ENCODE results near the gene ACOX1.

ACOX1 gene

DNA sequence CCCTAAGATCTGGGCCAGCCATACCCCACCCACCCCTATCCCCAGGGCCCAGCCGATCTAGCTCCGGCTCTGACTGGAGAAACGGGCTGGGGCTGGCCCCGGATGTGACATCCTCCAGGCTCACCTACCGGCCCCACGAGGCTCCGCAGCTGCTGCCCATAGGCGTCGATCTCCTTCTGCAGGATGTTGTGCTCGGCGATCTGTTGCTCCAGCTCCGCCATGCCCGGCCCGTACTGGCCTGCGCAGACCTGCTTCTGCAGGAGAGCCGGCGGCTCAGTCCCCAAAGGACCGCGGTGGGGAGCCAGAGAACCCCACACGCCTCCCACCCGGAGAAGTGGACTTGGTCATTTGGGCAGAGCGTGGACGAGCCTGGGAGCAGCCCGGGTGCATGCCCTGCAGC is 43.3 kb upstream of the ACOX1 start:
- TF ChIP-seq, protein P1, sequence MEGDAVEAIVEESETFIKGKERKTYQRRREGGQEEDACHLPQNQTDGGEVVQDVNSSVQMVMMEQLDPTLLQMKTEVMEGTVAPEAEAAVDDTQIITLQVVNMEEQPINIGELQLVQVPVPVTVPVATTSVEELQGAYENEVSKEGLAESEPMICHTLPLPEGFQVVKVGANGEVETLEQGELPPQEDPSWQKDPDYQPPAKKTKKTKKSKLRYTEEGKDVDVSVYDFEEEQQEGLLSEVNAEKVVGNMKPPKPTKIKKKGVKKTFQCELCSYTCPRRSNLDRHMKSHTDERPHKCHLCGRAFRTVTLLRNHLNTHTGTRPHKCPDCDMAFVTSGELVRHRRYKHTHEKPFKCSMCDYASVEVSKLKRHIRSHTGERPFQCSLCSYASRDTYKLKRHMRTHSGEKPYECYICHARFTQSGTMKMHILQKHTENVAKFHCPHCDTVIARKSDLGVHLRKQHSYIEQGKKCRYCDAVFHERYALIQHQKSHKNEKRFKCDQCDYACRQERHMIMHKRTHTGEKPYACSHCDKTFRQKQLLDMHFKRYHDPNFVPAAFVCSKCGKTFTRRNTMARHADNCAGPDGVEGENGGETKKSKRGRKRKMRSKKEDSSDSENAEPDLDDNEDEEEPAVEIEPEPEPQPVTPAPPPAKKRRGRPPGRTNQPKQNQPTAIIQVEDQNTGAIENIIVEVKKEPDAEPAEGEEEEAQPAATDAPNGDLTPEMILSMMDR (IDR thresholded peaks at IDR 0.05), result no peak

DNA sequence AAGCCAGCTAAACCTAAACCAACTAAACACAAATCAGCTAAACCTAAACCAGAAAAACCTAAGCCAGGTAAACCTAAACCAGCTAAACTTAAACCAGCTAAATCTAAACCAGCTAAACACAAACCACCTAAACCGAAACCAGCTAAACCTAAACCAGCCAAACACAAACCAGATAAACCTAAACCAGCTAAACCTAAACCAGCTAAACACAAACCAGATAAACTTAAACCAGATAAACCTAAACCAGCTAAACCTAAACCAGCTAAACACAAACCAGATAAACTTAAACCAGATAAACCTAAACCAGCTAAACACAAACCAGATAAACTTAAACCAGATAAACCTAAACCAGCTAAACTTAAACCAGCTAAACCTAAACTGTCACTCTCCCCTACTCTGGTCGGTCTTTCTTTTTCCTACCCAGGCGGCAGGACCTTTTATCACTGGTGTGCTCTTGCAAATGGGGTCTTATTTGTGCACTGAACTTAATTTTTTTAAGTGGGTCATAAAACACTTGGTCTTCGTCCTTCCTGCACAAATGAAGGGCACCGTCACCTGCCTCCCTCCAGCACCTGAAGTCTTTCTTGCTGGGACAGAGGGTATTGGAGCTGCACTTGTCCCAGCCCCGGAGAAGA is 41.0 kb upstream of the ACOX1 start:
- TF ChIP-seq, protein P1 (IDR thresholded peaks at IDR 0.05), result no peak

DNA sequence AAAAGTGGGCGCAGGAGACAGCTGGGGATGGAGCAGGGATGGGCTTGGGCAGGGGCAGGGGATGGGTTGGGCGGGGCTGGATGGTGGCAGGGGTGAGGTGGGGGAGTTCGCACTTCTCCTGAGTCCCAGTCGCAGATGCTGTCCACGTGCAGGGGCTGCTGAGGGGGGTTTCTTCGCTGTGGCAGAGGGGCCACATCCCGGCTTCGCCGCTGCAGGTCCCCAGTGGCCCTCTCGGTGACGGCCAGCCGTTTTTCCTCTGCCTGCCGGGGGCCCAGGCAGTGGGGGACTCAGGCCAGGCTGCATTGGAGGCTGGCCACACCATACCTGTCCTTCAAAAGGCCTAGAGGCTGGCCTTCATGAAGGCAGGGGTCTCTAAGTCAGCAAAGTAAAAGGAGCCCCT is 39.8 kb upstream of the ACOX1 start:
- TF ChIP-seq, protein P1 (IDR thresholded peaks at IDR 0.05), result no peak

DNA sequence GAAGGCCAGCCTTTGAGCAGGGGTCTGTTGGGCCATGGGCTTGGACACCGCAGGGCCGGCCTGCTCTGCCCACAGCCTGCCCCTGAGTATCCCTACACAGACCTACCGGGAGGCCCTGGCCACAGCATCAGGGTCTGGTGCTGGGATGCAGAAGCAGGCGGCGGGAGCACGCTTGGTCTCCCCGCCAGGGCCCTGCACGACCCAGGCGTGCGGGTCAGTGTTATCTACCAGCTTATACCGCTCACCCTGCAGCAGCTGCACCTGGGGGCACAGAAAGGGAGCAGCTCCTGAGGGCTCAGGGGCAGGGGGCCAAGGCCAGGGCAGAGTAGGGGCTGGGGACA is 39.3 kb upstream of the ACOX1 start:
- TF ChIP-seq, protein P1 (IDR thresholded peaks at IDR 0.05), result no peak

DNA sequence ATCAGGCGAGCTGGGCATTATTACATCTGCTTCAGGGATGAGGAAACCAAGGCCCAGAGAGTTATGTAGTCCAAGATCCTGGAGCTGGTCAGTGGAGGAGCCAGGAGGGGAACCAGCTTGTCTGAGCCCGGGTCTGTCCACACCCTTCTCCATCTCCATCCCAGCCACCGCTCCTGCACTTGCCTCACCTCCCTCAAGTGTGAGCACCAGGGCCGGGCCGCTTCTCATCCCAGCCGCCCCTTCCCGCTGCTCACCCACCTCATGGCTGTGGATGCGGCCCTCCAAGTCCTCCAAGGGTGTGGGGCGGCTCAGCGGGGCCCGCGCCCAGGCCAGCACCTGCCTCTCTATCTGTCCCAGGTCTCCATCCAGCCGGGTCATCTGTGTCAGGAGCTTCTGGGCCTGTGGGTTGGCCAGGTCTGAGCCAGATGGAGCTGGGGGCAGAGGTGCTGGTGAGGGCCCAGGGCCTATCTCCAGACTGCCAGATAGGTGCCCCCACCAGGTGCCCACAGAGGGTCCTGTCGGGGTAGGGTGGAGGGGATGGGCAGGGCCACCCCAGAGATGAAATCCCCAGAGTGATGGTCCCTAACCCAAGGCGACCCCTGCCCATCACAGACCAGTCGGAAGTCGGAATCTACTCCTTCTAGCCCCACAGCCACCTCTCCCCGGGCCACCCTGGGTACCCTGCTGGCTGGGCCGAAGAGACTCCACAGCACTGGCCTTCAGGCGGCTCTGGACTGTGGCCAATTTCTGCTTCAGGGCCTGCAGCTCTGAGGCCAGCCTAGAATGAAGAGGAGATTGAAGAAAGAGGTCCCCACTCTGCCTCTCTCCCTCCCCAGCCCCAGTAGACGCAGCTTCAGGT is 38.7 kb upstream of the ACOX1 start:
- TF ChIP-seq, protein P1 (IDR thresholded peaks at IDR 0.05), result no peak

DNA sequence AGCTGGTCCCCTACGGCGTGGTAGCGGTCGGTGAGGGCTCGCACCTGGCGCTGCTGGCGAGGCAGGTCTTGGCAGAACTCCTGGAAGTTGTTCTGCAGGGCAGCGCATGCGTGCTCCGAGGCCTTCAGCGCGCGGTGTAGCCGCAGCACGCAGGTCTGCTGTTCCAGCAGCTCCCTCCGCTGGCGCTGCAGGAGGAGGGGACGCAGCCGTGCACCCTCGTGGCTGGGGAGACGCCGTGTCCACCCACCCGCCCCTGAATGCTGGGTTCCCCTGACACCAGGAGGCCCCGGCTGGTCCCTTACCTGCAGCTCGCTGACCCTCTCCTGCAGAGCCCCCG is 35.9 kb upstream of the ACOX1 start:
- TF ChIP-seq, protein P1 (IDR thresholded peaks at IDR 0.05), result no peak

DNA sequence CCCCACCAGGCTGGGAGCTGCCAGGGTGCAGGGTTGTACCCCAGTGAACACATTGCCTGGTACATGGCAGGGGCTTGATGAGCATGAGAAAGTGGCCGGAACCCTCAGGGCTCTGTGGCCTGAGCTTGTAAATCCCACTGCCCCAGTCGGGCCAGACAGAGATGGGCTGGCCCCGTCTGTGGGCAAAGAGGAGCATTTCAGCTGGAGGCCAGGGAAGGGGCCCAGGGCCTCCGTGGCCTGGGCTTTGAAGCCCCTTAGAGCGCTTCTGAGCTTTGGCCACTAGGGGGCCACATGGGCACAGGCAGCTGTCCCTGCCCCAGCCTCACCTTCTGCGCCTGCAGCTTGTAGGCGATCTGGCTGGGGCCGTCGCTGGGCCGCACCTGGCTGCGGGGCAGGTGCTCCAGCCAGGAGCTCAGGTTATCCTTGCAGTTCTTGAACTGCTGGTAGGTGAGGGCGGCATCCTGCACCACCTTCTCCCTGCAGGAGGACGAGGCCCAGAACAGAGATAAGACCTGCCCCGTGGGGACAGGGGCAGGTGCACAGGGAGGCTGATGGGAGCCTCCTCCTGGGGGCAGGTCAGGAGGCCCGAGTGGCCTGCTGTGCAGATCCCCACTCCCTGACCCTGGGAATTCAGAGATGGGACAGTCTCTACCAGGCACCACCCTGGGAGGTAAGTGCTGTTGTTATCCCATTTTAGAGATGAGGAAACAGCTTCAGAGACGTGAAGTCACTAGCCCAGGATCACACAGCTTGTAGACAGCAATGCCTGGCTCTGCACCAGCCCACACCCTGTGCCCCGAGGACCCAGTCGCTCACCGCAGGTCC is 35.3 kb upstream of the ACOX1 start:
- TF ChIP-seq, protein P1 (IDR thresholded peaks at IDR 0.05), result peak; percentile 97

Data from LNCAP (cell line).